Activated naive CD8-positive, alpha-beta T cell treated with anti-CD3 and anti-CD28 coated beads, Interleukin-2, amount 50 U/mL, for 16 hours (primary cell): Measurements from ENCODE around the gene PCDHA9.
"Not testable (repeated sequence)": the region's sequence is repeated elsewhere in the genome, so short reads cannot be mapped to it uniquely, and the experiment has no call there.

Experiments
- DNase-seq: peaks from one replicate; pipeline ENCODE4 v3.0.0-alpha.2; 2020; ENCODE audit warnings: low read depth, low spot score

The PCDHA9 gene

GRCh38 chr5:140835622-140836510 lies 12.3 kb upstream of the PCDHA9 start:
- no peak for DNase-seq

GRCh38 chr5:140840978-140841962 lies 6.9 kb upstream of the PCDHA9 start, which contains the start of gene PCDHA8:
Gene PCDHA8 (plus strand): TSS chr5:140841187. CDS start chr5:140841322, 135 bp downstream.
- no peak for DNase-seq

GRCh38 chr5:140842798-140843733 lies 5.1 kb upstream of the PCDHA9 start:
- DNase-seq: no peak

- DNase-seq: not testable (repeated sequence)
Observed at GRCh38 chr5:140849831-140850634, 1.9 kb downstream of the PCDHA9 start.

GRCh38 chr5:140855772-140856674 lies 7.8 kb downstream of the PCDHA9 start, which contains the start of gene PCDHA10:
Gene PCDHA10 (plus strand): TSS chr5:140855897. CDS start chr5:140856049, 152 bp downstream.
- no peak for DNase-seq

GRCh38 chr5:140857177-140857986 lies 9.2 kb downstream of the PCDHA9 start:
- no peak for DNase-seq

GRCh38 chr5:140857987-140858240 lies 9.7 kb downstream of the PCDHA9 start:
- DNase-seq: no peak

- DNase-seq: no peak
Observed at GRCh38 chr5:140862441-140863295, 14.5 kb downstream of the PCDHA9 start.

- no peak for DNase-seq
Observed at GRCh38 chr5:140868721-140869554, 20.8 kb downstream of the PCDHA9 start, which contains the start of gene PCDHA11. Gene PCDHA11 (plus strand): TSS chr5:140868957. CDS start chr5:140869104, 147 bp downstream.

GRCh38 chr5:140869555-140869886 lies 21.3 kb downstream of the PCDHA9 start:
- DNase-seq: no peak

- DNase-seq: no peak
Observed at GRCh38 chr5:140870221-140871201, 22.3 kb downstream of the PCDHA9 start.

- no peak for DNase-seq
Observed at GRCh38 chr5:140875085-140876065, 27.2 kb downstream of the PCDHA9 start, which contains the start of gene PCDHA12. Gene PCDHA12 (plus strand): TSS chr5:140875308. CDS start chr5:140875473, 165 bp downstream.

- DNase-seq: not testable (repeated sequence)
Observed at GRCh38 chr5:140876541-140877261, 28.5 kb downstream of the PCDHA9 start.
